Natural killer cell (primary cell): ENCODE measurements around the gene EYS. TPM values are rescaled to one million over a fixed set of nuclear protein-coding genes. Genes with fewer than 3 reads are reported as not detected.

Experiments used
- ATAC-seq, 3 donors: fragments of 150-1000 bp in 2 of 3; fragments of 200-7000 bp in 1 of 3; cut with Tn5 transposase; 1 replicate in 1 of 3; 2 replicates in 2 of 3; pipeline ENCODE4 v1.10.0; 2021; ENCODE audit warnings: mild to moderate bottlenecking in 2 of 3, moderate library complexity in 2 of 3
- DNase-seq, 2 donors: peaks; one replicate each; pipeline versions ENCODE4 v3.0.0 to v3.0.0-alpha.2; 2013 to 2021; ENCODE audit warnings: mixed read lengths in 1 of 2
- H3K27ac ChIP-seq: one replicate; pipeline ENCODE4 v1.5.1; 2013; ENCODE audit warnings: mild to moderate bottlenecking, low read length
- H3K27me3 ChIP-seq: one replicate; pipeline ENCODE4 v1.6.1; 2013; ENCODE audit warnings: low read length; ENCODE audit not compliant: control insufficient read depth, insufficient read depth
- H3K36me3 ChIP-seq: one replicate; pipeline ENCODE4 v1.6.1; 2013; ENCODE audit warnings: low read length; ENCODE audit not compliant: control insufficient read depth, insufficient read depth
- H3K4me1 ChIP-seq: one replicate; pipeline ENCODE4 v1.6.1; 2013; ENCODE audit warnings: low read length; ENCODE audit not compliant: control insufficient read depth, insufficient read depth
- H3K4me3 ChIP-seq: one replicate; pipeline ENCODE4 v1.5.1; 2013; ENCODE audit warnings: low read length
- H3K9me3 ChIP-seq: one replicate; pipeline ENCODE4 v1.6.1; 2013; ENCODE audit warnings: low read length; ENCODE audit not compliant: control insufficient read depth, insufficient read depth
- H3K27ac Mint-ChIP-seq, 2 donors: one replicate each; pipeline ENCODE4 v1.8.0; 2022; ENCODE audit warnings: mild to moderate bottlenecking in 2 of 2, mixed read lengths in 2 of 2, moderate library complexity in 1 of 2
- H3K27me3 Mint-ChIP-seq, 2 donors: one replicate each; pipeline ENCODE4 v1.8.0; 2022; ENCODE audit warnings: low read depth in 2 of 2, mixed read lengths in 2 of 2
- H3K36me3 Mint-ChIP-seq: one replicate; pipeline ENCODE4 v1.8.0; 2022; ENCODE audit warnings: mixed read lengths
- H3K4me1 Mint-ChIP-seq, 2 donors: one replicate each; pipeline ENCODE4 v1.8.0; 2022; ENCODE audit warnings: mixed read lengths in 2 of 2
- H3K4me3 Mint-ChIP-seq: one replicate; pipeline ENCODE4 v1.8.0; 2022; ENCODE audit warnings: mild to moderate bottlenecking, moderate library complexity, mixed read lengths
- H3K9me3 Mint-ChIP-seq, 2 donors: one replicate each; pipeline ENCODE4 v1.8.0; 2022; ENCODE audit warnings: mixed read lengths in 2 of 2
- CTCF ChIP-seq: fragments of 200-600 bp; IDR thresholded peaks from one replicate; pipeline ENCODE4 v1.8.0; 2022; ENCODE audit warnings: antibody characterized with exemption
- WGBS: methylation state at CpG from one replicate; pipeline ENCODE4 v1.1.7; 2013; ENCODE audit warnings: missing lambda C conversion rate; ENCODE audit not compliant: insufficient coverage; 5-methylcytosine and 5-hydroxymethylcytosine counted together
- intact Hi-C: fragments of 100-400 bp; cut with micrococcal nuclease; formaldehyde crosslinking; loops from one replicate; pipeline ENCODE4 v1.14.2; 2022
- total RNA-seq, 4 donors: library from RNA; stranded (reverse); fragments of 120-200 nt in 1 of 4; gene quantifications; one replicate each; pipeline versions ENCODE4 v1.2.3 to v1.2.4, GENCODE V29; 2013 to 2022

The EYS gene
- total RNA-seq, 3 donors from 2014 or later (not counting 1 experiment from before 2014, with no cell fraction given), result 0.55 TPM; not detected in 2

DNA sequence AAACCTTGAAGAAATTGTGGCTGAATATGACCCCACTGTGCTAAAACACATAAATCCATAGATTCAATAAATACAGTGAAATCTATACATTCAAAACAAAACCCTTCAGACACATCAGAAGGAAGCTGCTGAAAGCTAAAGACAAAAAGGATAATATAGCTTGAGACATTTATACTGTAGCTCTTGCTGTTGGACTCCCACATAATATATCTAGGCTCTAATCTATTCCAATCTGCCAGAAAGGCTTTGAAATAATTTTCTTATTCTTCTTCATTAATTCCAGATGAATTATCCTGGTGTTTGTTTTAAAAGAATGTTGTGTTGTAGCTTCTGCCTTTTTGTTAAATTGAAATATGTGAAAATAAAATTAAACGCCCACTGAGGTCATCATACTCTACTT is 454.0 kb downstream of the EYS start:
- Histone ChIP-seq H3K4me3 (no peak overlapping the region), H3K27ac (no peak overlapping the region), H3K4me1 (no peaks in the 10 kb centered on the region), H3K36me3 (no peaks in the 10 kb centered on the region), H3K27me3 (no peaks in the 10 kb centered on the region), H3K9me3 (no peaks in the 10 kb centered on the region)
- intact Hi-C loops, result no loop called here
- H3K27me3 Mint-ChIP-seq, result no peaks in the 10 kb centered on the region
- H3K27ac Mint-ChIP-seq, result no peak overlapping the region
- ATAC-seq, result no peak
- no peaks in the 10 kb centered on the region for H3K36me3 Mint-ChIP-seq
- no peak overlapping the region for H3K4me3 Mint-ChIP-seq
- H3K9me3 Mint-ChIP-seq, result peaks cover 8 to 13% of the 10 kb centered on the region in 2 donors
- no peaks in the 10 kb centered on the region for H3K4me1 Mint-ChIP-seq
- no peak for DNase-seq
- TF ChIP-seq CTCF, result no peak
- WGBS, result no CpG with 5 or more reads among the region's 1 CpG

GRCh38 chr6:65248101-65248610 is 458.9 kb downstream of the EYS start:
- Histone ChIP-seq H3K27me3 (no peaks in the 10 kb centered on the region), H3K27ac (no peak overlapping the region), H3K36me3 (no peaks in the 10 kb centered on the region), H3K9me3 (peaks cover 6% of the 10 kb centered on the region), H3K4me3 (no peak overlapping the region), H3K4me1 (no peaks in the 10 kb centered on the region)
- H3K9me3 Mint-ChIP-seq, result peaks cover 8 to 20% of the 10 kb centered on the region in 2 donors
- DNase-seq (no peak), ATAC-seq (no peak)
- no peak overlapping the region for H3K4me3 Mint-ChIP-seq
- H3K4me1 Mint-ChIP-seq, result no peaks in the 10 kb centered on the region
- H3K36me3 Mint-ChIP-seq, result no peaks in the 10 kb centered on the region
- no peak for TF ChIP-seq CTCF
- H3K27me3 Mint-ChIP-seq, result no peaks in the 10 kb centered on the region
- no peak overlapping the region for H3K27ac Mint-ChIP-seq
- intact Hi-C loops, result no loop called here

DNA sequence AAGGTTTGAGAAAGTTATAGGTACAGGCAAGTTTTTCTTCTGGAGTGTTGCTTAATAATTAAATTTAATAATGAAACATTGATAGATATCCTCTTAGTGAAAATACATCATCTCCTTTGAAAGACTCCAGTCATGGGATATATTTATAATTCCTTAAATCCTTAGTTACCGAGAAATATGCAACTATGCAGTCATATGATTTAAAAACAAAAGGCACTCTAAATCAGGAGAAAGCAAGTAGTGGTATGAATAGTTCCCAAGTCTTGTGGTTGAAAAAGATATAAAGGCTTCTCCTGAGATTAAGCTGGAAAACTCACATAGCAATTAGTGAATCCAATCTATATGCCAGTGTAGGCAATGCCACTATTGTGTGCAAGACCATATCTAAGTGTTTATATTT is 475.4 kb downstream of the EYS start:
- H3K4me1 Mint-ChIP-seq, result no peaks in the 10 kb centered on the region
- H3K9me3 ChIP-seq, result peaks cover 4% of the 10 kb centered on the region
- no peak for TF ChIP-seq CTCF
- H3K27me3 Mint-ChIP-seq, result no peaks in the 10 kb centered on the region
- no peak overlapping the region for H3K4me3 ChIP-seq
- peaks cover 12% of the 10 kb centered on the region for H3K36me3 Mint-ChIP-seq
- DNase-seq (no peak), ATAC-seq (no peak)
- no peaks in the 10 kb centered on the region for H3K36me3 ChIP-seq
- intact Hi-C loops, result no loop called here
- peaks cover 18 to 30% of the 10 kb centered on the region in 2 donors for H3K9me3 Mint-ChIP-seq
- H3K4me1 ChIP-seq, result no peaks in the 10 kb centered on the region
- no peak overlapping the region for H3K4me3 Mint-ChIP-seq
- no peaks in the 10 kb centered on the region for H3K27me3 ChIP-seq
- no CpG with 5 or more reads among the region's 1 CpG for WGBS
- H3K27ac ChIP-seq, result no peak overlapping the region
- H3K27ac Mint-ChIP-seq, result no peak overlapping the region

DNA sequence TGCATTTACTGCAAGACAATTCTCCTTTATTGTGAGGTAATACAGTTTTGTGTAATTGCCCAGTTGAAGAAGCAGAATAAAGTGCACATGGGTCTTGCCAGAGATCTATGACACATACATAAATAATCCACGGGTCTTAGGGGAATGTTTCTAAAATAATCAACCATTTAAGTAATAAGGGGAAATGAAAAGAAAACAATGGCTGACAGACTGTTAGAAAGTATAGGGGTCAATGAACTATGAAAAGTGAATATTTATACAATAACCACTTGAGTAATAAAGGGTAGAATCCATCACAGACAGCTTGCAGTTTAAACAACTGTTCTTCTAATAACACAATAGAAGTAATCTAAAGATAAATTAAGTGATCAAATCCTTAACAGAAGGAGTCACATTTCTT is 477.2 kb downstream of the EYS start:
- no peak for ATAC-seq
- Histone ChIP-seq H3K36me3 (no peaks in the 10 kb centered on the region), H3K9me3 (peaks cover 4% of the 10 kb centered on the region), H3K27ac (no peak overlapping the region), H3K4me1 (no peaks in the 10 kb centered on the region), H3K4me3 (no peak overlapping the region), H3K27me3 (no peaks in the 10 kb centered on the region)
- H3K9me3 Mint-ChIP-seq, result peaks cover 17 to 27% of the 10 kb centered on the region in 2 donors
- intact Hi-C loops, result no loop called here
- H3K27ac Mint-ChIP-seq, result no peak overlapping the region
- no peaks in the 10 kb centered on the region for H3K4me1 Mint-ChIP-seq
- no peak overlapping the region for H3K4me3 Mint-ChIP-seq
- H3K36me3 Mint-ChIP-seq, result peaks cover 12% of the 10 kb centered on the region
- DNase-seq, result no peak
- TF ChIP-seq CTCF, result no peak
- no peaks in the 10 kb centered on the region for H3K27me3 Mint-ChIP-seq
- WGBS, result no CpG with 5 or more reads among the region's 1 CpG
